Inferior parietal cortex (tissue), 1 donor: ENCODE data around the gene SLC25A11.
A peak's percentile ranks its signal among the peaks of the same experiment; 100 is the strongest.

Experiments
- DNase-seq: peaks from one replicate; pipeline ENCODE4 v3.0.0-alpha.2; 2016; ENCODE audit errors: extremely low spot score

The SLC25A11 gene, protein sequence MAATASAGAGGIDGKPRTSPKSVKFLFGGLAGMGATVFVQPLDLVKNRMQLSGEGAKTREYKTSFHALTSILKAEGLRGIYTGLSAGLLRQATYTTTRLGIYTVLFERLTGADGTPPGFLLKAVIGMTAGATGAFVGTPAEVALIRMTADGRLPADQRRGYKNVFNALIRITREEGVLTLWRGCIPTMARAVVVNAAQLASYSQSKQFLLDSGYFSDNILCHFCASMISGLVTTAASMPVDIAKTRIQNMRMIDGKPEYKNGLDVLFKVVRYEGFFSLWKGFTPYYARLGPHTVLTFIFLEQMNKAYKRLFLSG

DNA sequence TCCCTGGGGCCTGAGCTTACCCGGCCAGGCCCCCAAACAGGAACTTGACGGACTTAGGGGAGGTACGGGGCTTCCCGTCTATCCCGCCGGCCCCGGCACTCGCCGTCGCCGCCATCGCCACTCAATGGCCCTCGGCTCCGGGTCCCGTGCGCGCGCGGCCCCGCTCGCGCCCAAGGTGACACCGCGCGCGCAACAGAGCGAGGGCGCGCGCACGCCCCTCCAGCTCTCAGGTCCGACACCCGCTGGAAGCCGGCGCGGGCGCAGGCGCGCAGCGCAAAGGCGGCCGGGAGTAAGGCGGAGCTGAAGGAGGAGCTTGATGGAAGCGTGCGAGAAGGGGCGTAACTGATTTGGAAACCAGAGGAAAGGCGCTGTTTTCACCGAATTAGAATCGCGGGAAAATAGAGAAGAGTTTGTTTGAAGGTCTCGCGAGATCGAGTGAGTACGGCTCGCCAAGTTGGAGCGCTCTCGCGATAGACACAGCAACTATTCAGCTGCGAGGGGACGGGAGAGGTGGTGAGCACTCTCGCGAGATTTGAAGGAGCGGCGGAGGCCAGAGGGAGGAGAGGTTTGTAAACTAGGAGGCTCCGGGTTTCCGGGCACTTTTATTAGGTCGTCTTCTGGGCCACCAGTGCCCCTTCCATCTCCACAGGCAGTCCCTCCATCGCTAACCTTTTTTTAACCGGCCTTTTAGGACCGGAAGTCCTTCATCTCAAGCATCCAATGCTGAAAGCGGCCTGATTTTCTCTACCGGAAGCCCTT, at the start of gene SLC25A11, which contains the start of gene RNF167:
TSS of gene SLC25A11 (minus strand) at position 251 of the 759 bp plus-strand sequence. CDS start at position 115, 136 bp downstream.
TSS of gene RNF167 (plus strand) at position 473 of the 759 bp plus-strand sequence. CDS start 642 bp downstream, outside the sequence.
- peak; percentile 99 for DNase-seq

DNA sequence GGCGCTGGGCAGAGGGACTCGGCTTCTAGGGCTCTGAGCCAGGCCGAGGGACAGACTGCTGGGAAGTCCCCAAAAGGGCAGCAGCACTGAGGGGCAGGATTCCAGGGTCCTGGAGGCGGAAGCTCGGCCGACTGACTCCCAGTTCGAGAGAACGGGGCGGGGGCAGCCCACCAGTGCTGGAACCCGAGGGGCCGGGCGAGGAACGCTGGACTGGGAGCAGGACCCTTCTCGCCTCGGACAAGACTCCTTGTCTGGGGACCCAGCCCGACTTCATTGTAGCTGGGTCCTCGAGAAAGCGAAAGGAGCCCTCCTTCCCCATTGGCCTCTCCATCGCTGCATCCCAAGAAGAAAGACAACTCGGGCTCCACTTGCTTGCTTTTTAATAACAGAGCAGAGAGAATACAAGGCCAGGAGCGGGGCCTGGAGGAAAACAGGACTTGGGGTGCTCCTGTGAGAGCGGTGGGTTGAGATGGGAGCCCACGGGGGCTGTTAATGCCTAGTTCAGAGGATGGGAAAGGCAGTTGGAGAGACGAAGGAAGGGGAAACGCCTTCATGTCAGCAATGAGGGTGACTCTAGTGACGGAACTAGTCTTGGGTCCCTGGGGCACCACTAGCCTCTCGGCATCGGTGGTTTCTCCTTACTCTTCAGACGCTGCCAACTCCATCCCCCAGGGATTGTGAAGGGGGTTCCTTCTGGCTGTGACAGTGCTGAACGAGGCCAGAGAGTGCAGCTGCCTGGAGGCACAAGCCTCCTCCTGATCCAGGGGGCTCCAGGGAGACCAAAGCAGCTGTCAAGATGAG, 48.1 kb upstream of the SLC25A11 start:
- DNase-seq: peak; percentile 15

DNA sequence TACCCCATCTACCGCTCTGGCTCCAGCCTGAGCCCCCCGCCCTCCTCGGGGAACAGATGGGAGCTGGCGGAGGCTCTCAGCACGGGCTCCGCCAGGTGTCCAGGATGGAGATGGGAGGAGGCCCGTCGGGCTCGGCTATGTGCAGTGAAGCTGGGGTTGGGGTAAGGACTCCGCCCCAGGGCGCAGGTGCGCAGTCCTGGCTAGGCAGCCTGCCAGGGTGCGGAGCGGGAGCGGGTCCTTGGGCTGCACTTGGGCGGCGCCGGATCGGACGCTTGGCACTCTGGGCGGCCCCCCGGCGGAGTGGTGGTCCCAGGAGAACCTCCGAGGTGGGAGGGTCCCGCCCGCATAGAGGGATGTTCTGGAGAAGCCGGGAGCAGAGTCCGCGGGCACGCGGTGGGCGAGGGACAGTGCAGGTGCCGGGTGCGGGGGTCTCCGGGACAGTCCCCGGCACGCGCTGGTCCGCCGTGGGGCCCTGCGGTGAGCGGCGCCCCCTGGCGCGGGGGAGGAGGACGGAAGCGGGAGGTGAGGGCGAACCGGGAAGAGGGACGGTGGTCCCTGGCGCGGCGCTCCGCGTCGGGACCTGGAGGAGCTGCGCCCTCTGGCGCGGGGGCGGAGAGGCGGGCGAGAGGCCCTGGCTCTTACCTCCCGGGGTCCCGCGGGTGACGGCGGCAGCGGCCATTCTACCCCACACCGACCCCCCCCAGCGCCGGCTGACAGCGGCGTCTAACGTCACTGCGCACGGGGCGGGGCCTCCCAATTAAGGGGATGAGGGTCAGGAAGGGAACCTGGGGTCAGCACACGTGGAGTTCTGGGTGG, 47.3 kb upstream of the SLC25A11 start, which contains the start of gene CAMTA2:
TSS of gene CAMTA2 (minus strand) at position 725 of the 816 bp plus-strand sequence. CDS start 1,453 bp downstream, outside the sequence.
- peak; percentile 77 for DNase-seq

DNA sequence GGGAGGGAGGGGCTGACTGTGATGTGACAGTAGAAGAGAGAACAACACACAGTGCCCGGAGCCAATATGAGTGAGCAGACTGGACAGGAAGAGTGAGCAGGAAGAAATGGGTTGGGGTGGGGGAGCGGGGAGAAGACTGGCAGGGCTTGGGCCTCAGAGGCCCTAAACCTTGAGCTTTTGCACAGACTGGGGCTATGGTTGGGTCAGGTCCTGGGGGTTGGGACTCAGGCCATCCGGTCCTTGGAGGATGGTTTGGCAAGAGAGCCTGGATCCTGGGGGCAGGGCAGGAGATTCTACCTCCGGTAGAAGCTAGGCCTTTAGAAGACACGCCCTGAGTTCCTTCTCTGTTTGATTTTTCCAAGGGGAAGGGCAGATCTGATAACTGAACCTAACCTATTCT, 46.6 kb upstream of the SLC25A11 start:
- no peak for DNase-seq

GRCh38 chr17:4982305-4982704, 42.5 kb upstream of the SLC25A11 start:
- no peak for DNase-seq

- DNase-seq: peak; percentile 60
These were observed 40.9 kb upstream of the SLC25A11 start for GRCh38 chr17:4980644-4981216.

DNA sequence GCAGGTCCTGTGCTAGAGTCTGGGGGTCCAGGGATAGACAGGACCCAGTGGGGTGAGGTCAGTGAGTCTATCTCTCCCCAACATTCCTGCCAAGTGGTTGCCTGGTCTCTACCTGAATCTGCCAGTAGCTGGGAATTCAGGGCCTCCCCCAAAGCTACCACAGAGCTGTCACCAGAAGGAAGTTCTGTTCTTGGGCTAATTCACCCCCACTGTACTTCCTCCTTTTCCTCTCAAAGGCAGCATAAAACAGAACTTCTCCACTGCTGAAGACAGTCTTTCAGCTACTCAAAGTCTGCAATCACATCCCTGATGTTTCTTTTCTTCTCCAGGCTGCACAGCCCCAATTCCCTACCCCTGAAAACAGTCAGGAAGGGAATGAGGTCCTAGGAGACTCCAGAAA, 38.9 kb upstream of the SLC25A11 start:
- DNase-seq: no peak

- DNase-seq: no peak
These were observed 34.3 kb upstream of the SLC25A11 start for GRCh38 chr17:4974115-4974670.

DNA sequence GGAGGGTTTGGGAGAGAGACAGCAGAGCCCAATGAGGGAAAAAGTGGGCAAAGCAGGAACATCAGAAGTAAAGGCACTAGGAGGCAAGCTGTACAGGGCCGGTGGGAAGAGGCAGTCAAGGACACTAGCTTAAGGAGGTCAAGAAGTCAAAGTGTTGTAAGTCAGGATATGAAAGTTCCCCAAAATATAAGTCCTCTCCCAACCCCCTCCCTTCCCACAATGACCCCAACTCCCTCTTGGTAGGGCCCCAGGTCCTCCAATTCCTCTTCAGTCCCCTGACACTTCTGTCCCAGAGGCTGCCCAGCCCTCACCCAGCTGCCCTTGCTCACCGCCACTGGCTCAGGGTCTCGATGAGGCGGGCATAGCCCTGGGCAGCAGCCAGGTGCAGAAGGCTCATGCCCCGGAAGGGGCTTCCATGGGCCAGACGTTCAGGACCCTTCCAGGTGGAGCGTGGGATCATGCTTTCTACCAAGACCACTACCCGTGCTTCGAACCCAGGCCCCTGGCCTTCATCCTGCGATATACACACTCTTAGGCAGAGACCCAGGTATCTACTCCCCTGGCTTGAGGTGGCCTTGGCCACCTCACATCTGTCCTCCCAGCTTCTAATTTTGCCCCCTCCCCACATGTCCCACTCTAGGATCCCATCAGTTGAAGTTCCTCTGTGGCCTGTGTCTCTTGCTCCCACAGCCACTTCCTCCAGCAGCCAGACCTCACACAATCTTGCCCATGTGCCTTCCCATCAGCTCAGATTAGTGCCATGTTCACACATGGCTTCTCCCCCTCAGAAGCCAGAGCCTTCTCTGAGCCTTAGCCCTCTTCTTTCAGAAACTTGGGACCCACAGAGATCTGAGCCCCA, 33.6 kb upstream of the SLC25A11 start:
- no peak for DNase-seq

DNA sequence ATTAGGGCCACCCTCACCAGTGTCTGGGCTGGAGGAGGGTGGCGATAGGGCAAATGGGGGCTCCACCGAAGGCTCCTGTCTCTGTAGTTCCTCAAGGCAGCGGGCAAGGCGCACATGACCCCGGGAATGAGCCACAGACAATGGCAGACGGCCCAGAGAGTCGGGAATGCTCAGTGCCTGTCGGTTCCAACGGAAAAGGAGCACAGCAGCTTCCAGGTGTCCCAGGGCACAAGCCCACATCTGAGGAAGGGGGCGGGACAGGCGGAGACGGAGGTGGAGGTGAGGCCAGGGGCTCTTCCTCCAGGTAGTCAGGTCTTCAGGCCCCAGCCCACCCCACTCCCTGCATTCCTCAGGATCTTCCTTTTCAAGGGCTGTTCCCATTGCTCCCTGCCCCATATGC, 32.9 kb upstream of the SLC25A11 start:
- no peak for DNase-seq

DNA sequence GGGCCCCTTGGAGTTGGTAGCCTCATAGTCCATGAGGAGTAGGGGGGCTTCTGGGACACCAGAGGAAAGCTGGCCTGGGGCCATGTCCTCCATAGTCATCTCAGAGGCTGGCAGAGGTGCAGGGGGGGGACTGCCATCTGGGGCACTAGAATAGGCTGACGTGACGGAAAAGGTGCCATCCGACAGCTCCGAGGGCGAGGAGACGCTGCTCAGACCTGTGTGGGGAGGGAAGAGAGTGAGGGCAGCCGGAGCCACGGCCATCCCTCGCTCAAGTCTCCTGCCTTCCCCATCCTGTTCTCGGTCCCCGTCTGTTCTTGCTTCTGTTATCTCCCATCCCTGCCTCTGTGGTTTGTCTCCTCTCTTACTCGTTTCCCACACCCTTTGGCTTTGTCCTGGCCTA, 32.5 kb upstream of the SLC25A11 start:
- DNase-seq: no peak

GRCh38 chr17:4971826-4972225, 32.0 kb upstream of the SLC25A11 start:
- DNase-seq: no peak

GRCh38 chr17:4970273-4970672, 30.4 kb upstream of the SLC25A11 start:
- DNase-seq: no peak

GRCh38 chr17:4969551-4970173, 29.8 kb upstream of the SLC25A11 start:
- no peak for DNase-seq

- DNase-seq: no peak
These were observed 29.3 kb upstream of the SLC25A11 start for GRCh38 chr17:4969047-4969550.

DNA sequence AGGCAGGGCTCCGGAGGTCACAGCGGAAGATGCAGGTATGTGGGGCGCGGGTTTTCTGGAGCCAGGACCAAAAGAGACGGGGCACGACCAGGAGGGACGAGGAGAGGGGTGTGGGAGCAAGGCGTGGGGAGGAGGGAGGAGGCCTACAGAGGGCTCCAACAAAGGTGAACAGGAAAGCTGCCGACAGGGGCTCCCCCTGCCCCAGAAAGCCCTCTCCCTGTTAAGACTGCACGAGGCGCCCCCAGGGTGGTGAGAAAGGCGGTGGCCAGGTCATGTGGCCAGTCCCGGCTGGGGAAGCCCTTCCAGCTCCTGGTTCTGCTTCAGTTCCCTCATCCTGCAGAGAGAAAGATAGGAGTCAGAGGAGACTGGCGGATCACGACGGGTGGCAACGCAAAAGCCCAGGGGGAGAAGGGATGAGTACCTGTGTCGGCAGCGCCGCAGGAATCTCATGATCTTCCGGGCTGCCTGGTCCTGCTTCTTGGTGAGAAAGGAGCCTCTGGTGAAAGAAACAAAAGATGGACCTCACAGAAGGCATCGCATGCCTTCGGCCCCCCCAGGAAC, 28.7 kb upstream of the SLC25A11 start:
- no peak for DNase-seq

- DNase-seq: peak; percentile 97
These were observed 28.0 kb upstream of the SLC25A11 start, which contains the start of gene SPAG7 for GRCh38 chr17:4967539-4968485. TSS of gene SPAG7 (minus strand) at chr17:4967817. CDS start at chr17:4967804, 13 bp downstream.
